Heart right ventricle (tissue), 16 donors: ENCODE results near the gene PCDHGA4. TPM values are rescaled to one million over a fixed set of nuclear protein-coding genes. Genes with fewer than 3 reads are reported as not detected.
"Not testable (repeated sequence)": the region's sequence is repeated elsewhere in the genome, so short reads cannot be mapped to it uniquely, and the experiment has no call there.

ENCODE experiments used
- ATAC-seq, 8 donors: fragments of 200-7000 bp; cut with Tn5 transposase; one replicate each; pipeline ENCODE4 v1.9.1; 2020; ENCODE audit warnings: mild to moderate bottlenecking in 8 of 8, moderate library complexity in 8 of 8, moderate number of reproducible peaks in 1 of 8
- DNase-seq, 2 donors: peaks; one replicate each; pipeline ENCODE4 v3.0.0-alpha.2; 2020
- H3K27ac ChIP-seq, 10 donors: fragments of 200-600 bp; sonication (generic) in 2 of 10; one replicate each; pipeline versions ENCODE4 v1.5.0 to v1.8.0; 2020 to 2022; ENCODE audit warnings: mild to moderate bottlenecking in 3 of 10
- H3K27me3 ChIP-seq, 7 donors: fragments of 200-600 bp; one replicate each; pipeline ENCODE4 v1.8.0; 2021 to 2022; ENCODE audit warnings: mild to moderate bottlenecking in 2 of 7
- H3K36me3 ChIP-seq, 9 donors: fragments of 200-600 bp; sonication (generic) in 1 of 9; one replicate each; pipeline versions ENCODE4 v1.5.0 to v1.8.0; 2020 to 2022; ENCODE audit warnings: mild to moderate bottlenecking in 2 of 9
- H3K4me1 ChIP-seq, 9 donors: fragments of 200-600 bp; sonication (generic) in 1 of 9; one replicate each; pipeline versions ENCODE4 v1.5.0 to v1.8.0; 2020 to 2022; ENCODE audit warnings: mild to moderate bottlenecking in 4 of 9
- H3K4me3 ChIP-seq, 10 donors: fragments of 200-600 bp; sonication (generic) in 2 of 10; one replicate each; pipeline versions ENCODE4 v1.5.0 to v1.8.0; 2020 to 2022; ENCODE audit warnings: mild to moderate bottlenecking in 7 of 10, moderate library complexity in 2 of 10
- H3K9me3 ChIP-seq, 11 donors: fragments of 200-600 bp in 10 of 11; sonication (generic) in 2 of 11; one replicate each; pipeline versions ENCODE4 v1.5.0 to v1.8.0; 2013 to 2022; ENCODE audit warnings: mild to moderate bottlenecking in 2 of 11, control low read depth in 1 of 11, moderate library complexity in 1 of 11
- WGBS, 2 donors: extraction: QIAGEN DNeasy Blood & Tissue Kit; methylation state at CpG; one replicate each; pipeline ENCODE4 v1.1.7; 2013; ENCODE audit warnings: inconsistent platforms in 1 of 2; 5-methylcytosine and 5-hydroxymethylcytosine counted together
- intact Hi-C, 10 donors: fragments of 100-400 bp; cut with DNase I; formaldehyde crosslinking; loops; one replicate each; pipeline versions ENCODE4 v1.11.1 to v1.14.2; 2022
- polyA plus RNA-seq, 2 donors: library from polyadenylated mRNA; stranded (reverse); fragments of 200-250 nt; gene quantifications; one replicate each; pipeline ENCODE4 v1.2.3, GENCODE V29; 2013
- total RNA-seq, 10 donors: library from RNA; stranded (reverse); fragmentation: NEBNext Ultra II Directional in 3 of 10; extraction: Animal tissue kit (Norgen Biotek cat#: 25700) in 3 of 10; gene quantifications; one replicate each; pipeline versions ENCODE4 v1.2.1 to v1.2.4, GENCODE V29; 2021 to 2023
- TF ChIP-seq, protein P1 (sequence below), 9 donors: fragments of 200-600 bp; sonication (generic) in 2 of 9; IDR thresholded peaks; one replicate each; pipeline versions ENCODE4 v1.5.0 to v1.8.0; 2021 to 2022; ENCODE audit warnings: antibody characterized with exemption in 9 of 9, mild to moderate bottlenecking in 5 of 9, moderate library complexity in 1 of 9
- donor health status: Arrhythmogenic right ventricular cardiomyopathy.
- donor health status: ischemic (EF 13 %, LVEDD 7.1; RV severe dilation, severe dysfunction).
- donor health status: healthy with polysubstance abuse.
- donor health status: DM: no; HTN: yes; CAD: no.
- donor health status: DM: no; HTN: no; CAD: no.
- donor health status: ischemic (EF 25% LVEDD 6.9; RV normal size, moderate dysfunction).
- donor health status: ischemic (EF 25% LVEDD 5.7; RV mildly dilated, moderate dysfunction).
- donor health status: healthy.
- donor health status: DM: yes; HTN: yes; CAD: no.
- donor health status: Ischemic cardiomyopathy.
- donor health status: ischemic (EF 35%, LVEDD 5.7; RV mildly dilated, moderate dysfunction).
- donor health status: nonischemic (EF 11% LVEDD 7.7; RV severe dilation, severe dysfunction).
- donor health status: DM: yes; HTN: yes; CAD: no.
- donor health status: PGD.
- donor health status: ischemic (EF 29% LVEDD 5.4; RV normal size, mild dysfunction).
- donor health status: nonischemic (EF 23%, LVEDD 6.1; RV moderate dilation, normal function).

PCDHGA4 gene
- total and polyA plus RNA-seq, 12 donors = 0.70 to 16.0 (median 10.4) TPM

DNA sequence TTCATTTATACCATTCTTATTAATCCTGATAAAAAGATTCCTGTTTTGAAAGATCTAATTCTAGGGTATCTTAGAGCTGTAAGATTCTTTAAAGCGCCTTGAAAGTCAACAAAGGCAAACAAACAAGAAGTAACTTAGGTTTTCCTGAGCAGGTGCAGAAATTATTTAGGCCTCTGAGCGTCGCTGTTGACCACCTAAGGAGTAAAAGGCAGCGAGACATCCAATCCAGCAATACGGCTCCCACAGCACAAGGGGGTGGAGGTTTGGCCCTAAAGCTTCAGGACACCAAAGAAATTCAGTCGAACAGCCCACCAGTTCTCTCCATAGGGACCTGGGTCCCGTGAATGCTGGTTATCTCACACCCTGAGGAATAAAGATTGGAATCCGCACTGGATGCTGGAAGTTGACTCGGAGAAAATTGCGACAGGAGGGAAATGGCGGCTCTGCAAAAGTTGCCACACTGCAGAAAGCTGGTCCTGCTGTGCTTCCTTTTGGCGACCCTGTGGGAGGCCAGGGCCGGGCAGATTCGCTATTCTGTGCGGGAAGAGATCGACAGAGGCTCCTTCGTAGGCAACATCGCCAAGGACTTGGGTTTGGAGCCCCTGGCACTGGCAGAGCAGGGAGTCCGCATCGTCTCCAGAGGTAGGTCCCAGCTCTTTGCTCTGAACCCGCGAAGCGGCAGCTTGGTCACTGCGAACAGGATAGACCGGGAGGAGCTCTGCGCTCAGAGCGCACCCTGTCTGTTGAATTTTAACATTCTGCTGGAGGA, 16.1 kb upstream of the PCDHGA4 start, which contains the start of gene PCDHGA2:
PCDHGA2 (plus strand) TSS at position 223 of the 769 bp plus-strand sequence.
- Histone ChIP-seq H3K4me1 (peaks cover 0 to 4% (median 0%) of the 10 kb centered on the region in 9 donors), H3K27ac (peak within 1 kb of the TSS in 9 of 10 donors; percentile 16 to 82 (median 67)), H3K9me3 (peaks cover 0 to 99% (median 24%) of the 10 kb centered on the region in 11 donors), H3K36me3 (no peaks in the 10 kb centered on the region), H3K4me3 (peak within 1 kb of the TSS; percentile 5 to 60 (median 46)), H3K27me3 (peaks cover 0 to 61% (median 0%) of the 10 kb centered on the region in 7 donors)
- ATAC-seq = peak; percentile 47 to 81 (median 71)
- DNase-seq = peak in 1 of 2 donors; percentile 36
- TF ChIP-seq, protein P1, sequence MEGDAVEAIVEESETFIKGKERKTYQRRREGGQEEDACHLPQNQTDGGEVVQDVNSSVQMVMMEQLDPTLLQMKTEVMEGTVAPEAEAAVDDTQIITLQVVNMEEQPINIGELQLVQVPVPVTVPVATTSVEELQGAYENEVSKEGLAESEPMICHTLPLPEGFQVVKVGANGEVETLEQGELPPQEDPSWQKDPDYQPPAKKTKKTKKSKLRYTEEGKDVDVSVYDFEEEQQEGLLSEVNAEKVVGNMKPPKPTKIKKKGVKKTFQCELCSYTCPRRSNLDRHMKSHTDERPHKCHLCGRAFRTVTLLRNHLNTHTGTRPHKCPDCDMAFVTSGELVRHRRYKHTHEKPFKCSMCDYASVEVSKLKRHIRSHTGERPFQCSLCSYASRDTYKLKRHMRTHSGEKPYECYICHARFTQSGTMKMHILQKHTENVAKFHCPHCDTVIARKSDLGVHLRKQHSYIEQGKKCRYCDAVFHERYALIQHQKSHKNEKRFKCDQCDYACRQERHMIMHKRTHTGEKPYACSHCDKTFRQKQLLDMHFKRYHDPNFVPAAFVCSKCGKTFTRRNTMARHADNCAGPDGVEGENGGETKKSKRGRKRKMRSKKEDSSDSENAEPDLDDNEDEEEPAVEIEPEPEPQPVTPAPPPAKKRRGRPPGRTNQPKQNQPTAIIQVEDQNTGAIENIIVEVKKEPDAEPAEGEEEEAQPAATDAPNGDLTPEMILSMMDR (IDR thresholded peaks at IDR 0.05) = peak; percentile 42 to 70 (median 57)
- intact Hi-C loops = loop anchor here in 3 of 10 donors (5.0 to 10.0 kb wide), 2 partner anchors 224 to 226 kb away; no protein-coding TSS in a partner anchor
- WGBS, 2 donors = 7 to 8% methylated on average over 27 of the region's 27 CpGs

DNA sequence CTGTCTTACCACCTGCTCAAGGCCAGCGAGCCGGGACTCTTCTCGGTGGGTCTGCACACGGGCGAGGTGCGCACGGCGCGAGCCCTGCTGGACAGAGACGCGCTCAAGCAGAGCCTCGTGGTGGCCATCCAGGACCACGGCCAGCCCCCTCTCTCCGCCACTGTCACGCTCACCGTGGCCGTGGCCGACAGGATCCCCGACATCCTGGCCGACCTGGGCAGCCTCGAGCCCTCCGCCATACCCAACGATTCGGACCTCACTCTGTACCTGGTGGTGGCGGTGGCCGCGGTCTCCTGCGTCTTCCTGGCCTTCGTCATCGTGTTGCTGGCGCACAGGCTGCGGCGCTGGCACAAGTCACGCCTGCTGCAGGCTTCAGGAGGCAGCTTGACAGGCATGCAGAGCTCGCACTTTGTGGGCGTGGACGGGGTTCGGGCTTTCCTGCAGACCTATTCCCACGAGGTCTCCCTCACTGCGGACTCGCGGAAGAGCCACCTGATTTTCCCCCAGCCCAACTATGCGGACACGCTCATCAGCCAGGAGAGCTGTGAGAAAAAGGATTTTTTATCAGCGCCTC, 14.0 kb upstream of the PCDHGA4 start:
- ATAC-seq = peak in 2 of 8 donors; percentile 29 to 39
- H3K9me3 ChIP-seq = peaks cover 0 to 99% (median 35%) of the 10 kb centered on the region in 11 donors
- peak overlapping the region in 9 of 10 donors; percentile 12 to 54 (median 32) for H3K4me3 ChIP-seq
- intact Hi-C loops = loop anchor here in 4 of 10 donors (5.0 to 10.0 kb wide), 3 partner anchors 81 to 224 kb away; partner anchors contain the start of gene PCDHGA11 (in 1 of the 4)
- H3K27me3 ChIP-seq = peaks cover 0 to 54% (median 0%) of the 10 kb centered on the region in 7 donors
- 49 to 55% methylated on average over 36 to 44 of the region's 45 CpGs for WGBS, 2 donors
- DNase-seq, H3K36me3 ChIP-seq, H3K4me1 ChIP-seq: not testable (repeated sequence)
- peak overlapping the region in 2 of 10 donors; percentile 77 to 83 for H3K27ac ChIP-seq

DNA sequence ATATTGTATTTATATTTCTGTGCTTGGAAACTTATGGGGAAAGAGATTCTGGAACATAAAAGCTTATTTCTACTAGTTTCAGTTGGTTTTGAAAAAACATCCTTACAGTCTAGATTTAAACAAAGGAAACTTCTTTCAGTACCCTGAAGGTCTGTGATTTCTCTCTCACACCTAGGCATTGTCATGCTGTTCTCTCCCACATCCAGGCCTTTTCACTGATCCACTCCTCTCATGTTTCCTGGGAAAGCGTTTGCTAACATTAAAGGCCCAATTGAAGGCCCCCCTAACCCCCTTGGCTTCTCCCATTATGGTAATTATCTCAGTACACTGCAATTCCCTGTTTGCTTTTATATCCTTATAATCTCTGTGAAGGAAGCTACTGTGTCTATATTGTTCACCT, 12.0 kb upstream of the PCDHGA4 start:
- Histone ChIP-seq H3K4me3 (peak overlapping the region; percentile 4 to 54 (median 26)), H3K9me3 (peaks cover 0 to 99% (median 31%) of the 10 kb centered on the region in 11 donors), H3K27me3 (peaks cover 0 to 41% (median 0%) of the 10 kb centered on the region in 7 donors), H3K4me1 (peaks cover 0 to 12% (median 0%) of the 10 kb centered on the region in 9 donors), H3K36me3 (no peaks in the 10 kb centered on the region), H3K27ac (peak overlapping the region; percentile 6 to 83 (median 74))
- intact Hi-C loops = loop anchor here in 5 of 10 donors (2.0 to 10.0 kb wide), 4 partner anchors 26 to 222 kb away; partner anchors contain the start of gene PCDHGA11 (in 1 of the 5)
- WGBS, 2 donors = 9 to 15% methylated on average over 1 of the region's 1 CpG
- TF ChIP-seq, protein P1 (IDR thresholded peaks at IDR 0.05) = no peak
- DNase-seq (no peak), ATAC-seq (peak in 6 of 8 donors; percentile 32 to 74 (median 61))

DNA sequence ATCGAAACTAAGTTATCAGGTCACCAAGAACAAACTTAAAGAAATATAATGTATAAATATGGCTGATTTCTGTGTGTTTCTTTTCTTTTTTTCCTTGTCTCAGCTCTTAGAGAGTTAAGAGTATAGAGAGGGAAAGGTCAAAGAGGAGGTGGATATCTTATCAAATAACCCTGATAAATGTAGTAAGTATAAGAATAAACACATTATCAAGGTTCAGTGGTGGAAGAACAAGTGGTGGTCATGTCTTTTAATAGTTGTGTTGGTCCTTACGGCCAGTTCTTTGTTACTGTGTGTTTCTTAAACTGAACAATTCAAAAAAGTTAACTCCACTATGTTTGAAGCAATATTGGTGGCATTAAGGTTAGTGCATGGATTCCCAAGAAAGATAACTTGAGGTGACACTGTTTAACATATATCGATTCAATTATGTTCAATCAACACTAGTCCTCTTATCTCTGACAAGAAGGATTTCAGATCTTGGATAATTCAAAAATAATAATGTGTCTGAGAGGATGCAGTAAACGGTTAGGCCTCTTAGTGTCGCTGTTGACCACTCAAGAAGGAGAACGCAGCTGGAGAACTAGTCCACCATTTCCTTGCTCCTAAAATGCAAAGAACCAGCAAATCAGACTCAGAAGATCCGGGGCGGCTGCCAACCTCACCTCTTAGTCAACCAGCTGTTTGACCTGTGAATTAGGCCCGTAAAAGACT, 11.4 kb upstream of the PCDHGA4 start, which contains the start of gene PCDHGA3:
PCDHGA3 (plus strand) TSS at position 588 of the 711 bp plus-strand sequence. CDS start 205 bp downstream, outside the sequence.
- TF ChIP-seq, protein P1 (IDR thresholded peaks at IDR 0.05) = peak in 8 of 9 donors; percentile 17 to 66 (median 54)
- peak in 1 of 2 donors; percentile 41 for DNase-seq
- 18% methylated on average over 9 of the region's 9 CpGs for WGBS, 2 donors
- peak within 1 kb of the TSS; percentile 42 to 83 (median 76) for H3K27ac ChIP-seq
- peak in 7 of 8 donors; percentile 49 to 74 (median 61) for ATAC-seq
- peak within 1 kb of the TSS in 9 of 10 donors; percentile 42 to 58 (median 49) for H3K4me3 ChIP-seq
- H3K36me3 ChIP-seq = peaks cover 0 to 3% (median 0%) of the 10 kb centered on the region in 9 donors
- peaks cover 0 to 99% (median 34%) of the 10 kb centered on the region in 11 donors for H3K9me3 ChIP-seq
- peaks cover 0 to 15% (median 0%) of the 10 kb centered on the region in 9 donors for H3K4me1 ChIP-seq
- intact Hi-C loops = loop anchor here in 5 of 10 donors (2.0 to 10.0 kb wide), 4 partner anchors 25 to 221 kb away; partner anchors contain the start of gene PCDHGA11 (in 1 of the 5)
- H3K27me3 ChIP-seq = peaks cover 0 to 35% (median 0%) of the 10 kb centered on the region in 7 donors
